Thyroid gland (tissue), 4 donors: ENCODE data around the gene UBE2D2.

ENCODE experiments used
- CTCF ChIP-seq, 6 experiments: fragments of 200-600 bp in 3 of 6; fragments of 450-650 bp in 3 of 6; sonication (generic) in 3 of 6; IDR thresholded peaks; one replicate each; pipeline ENCODE4 v1.5.1; 2016 to 2019; ENCODE audit warnings: antibody characterized with exemption in 6 of 6, mild to moderate bottlenecking in 2 of 6, inconsistent platforms in 1 of 6, moderate library complexity in 1 of 6
- POLR2A ChIP-seq, 2 donors: fragments of 450-650 bp; IDR thresholded peaks; one replicate each; pipeline ENCODE4 v1.6.1; 2017; ENCODE audit warnings: antibody characterized with exemption in 2 of 2, mild to moderate bottlenecking in 2 of 2, moderate library complexity in 1 of 2

- TF ChIP-seq CTCF (IDR thresholded peaks at IDR 0.05) (no peak), POLR2A (IDR thresholded peaks at IDR 0.05) (no peak)
Observed at GRCh38 chr5:139663207-139664085, 102.3 kb downstream of the UBE2D2 start.
